ENCODE measurements around the gene HDLBP.

The HDLBP gene

GRCh38 chr2:241315093-241315878, at the start of gene HDLBP:
HDLBP (minus strand) TSS chr2:241315672; CDS start chr2:241266869, 48,803 bp downstream.
- H3K4me3 ChIP-seq (ENCODE audit: low read length) = peak within 1 kb of the TSS; percentile 98
- peak within 1 kb of the TSS; percentile 99 for H3K27ac ChIP-seq (ENCODE audit: low read depth, low read length)
- H3K36me3 ChIP-seq (ENCODE audit: control insufficient read depth, insufficient read depth, low read length) = no peaks in the 10 kb centered on the region
- peaks cover 29% of the 10 kb centered on the region for H3K4me1 ChIP-seq (ENCODE audit: control insufficient read depth, insufficient read depth, low read length)
- H3K27me3 ChIP-seq (ENCODE audit: control insufficient read depth, insufficient read depth, low read length) = no peaks in the 10 kb centered on the region
- H3K9ac ChIP-seq (ENCODE audit: low read length) = peak within 1 kb of the TSS; percentile 96

- no peaks in the 10 kb centered on the region for H3K36me3 ChIP-seq (ENCODE audit: control insufficient read depth, insufficient read depth, low read length)
- no peak overlapping the region for H3K4me3 ChIP-seq (ENCODE audit: low read length)
- no peaks in the 10 kb centered on the region for H3K27me3 ChIP-seq (ENCODE audit: control insufficient read depth, insufficient read depth, low read length)
- no peak overlapping the region for H3K9ac ChIP-seq (ENCODE audit: low read length)
- H3K4me1 ChIP-seq (ENCODE audit: control insufficient read depth, insufficient read depth, low read length) = no peaks in the 10 kb centered on the region
- H3K27ac ChIP-seq (ENCODE audit: low read depth, low read length) = no peak overlapping the region
These were observed 49.3 kb upstream of the HDLBP start for GRCh38 chr2:241364781-241365180.

GRCh38 chr2:241363426-241363825, 48.0 kb upstream of the HDLBP start:
- Histone ChIP-seq H3K4me3 (ENCODE audit: low read length) (peak overlapping the region; percentile 11), H3K27me3 (ENCODE audit: control insufficient read depth, insufficient read depth, low read length) (no peaks in the 10 kb centered on the region), H3K9ac (ENCODE audit: low read length) (no peak overlapping the region), H3K27ac (ENCODE audit: low read depth, low read length) (no peak overlapping the region), H3K36me3 (ENCODE audit: control insufficient read depth, insufficient read depth, low read length) (no peaks in the 10 kb centered on the region), H3K4me1 (ENCODE audit: control insufficient read depth, insufficient read depth, low read length) (no peaks in the 10 kb centered on the region)

- Histone ChIP-seq H3K36me3 (ENCODE audit: control insufficient read depth, insufficient read depth, low read length) (no peaks in the 10 kb centered on the region), H3K27ac (ENCODE audit: low read depth, low read length) (no peak overlapping the region), H3K9ac (ENCODE audit: low read length) (peak overlapping the region; percentile 16), H3K4me1 (ENCODE audit: control insufficient read depth, insufficient read depth, low read length) (peaks cover 5% of the 10 kb centered on the region), H3K4me3 (ENCODE audit: low read length) (peak overlapping the region; percentile 49), H3K27me3 (ENCODE audit: control insufficient read depth, insufficient read depth, low read length) (no peaks in the 10 kb centered on the region)
These were observed 44.1 kb upstream of the HDLBP start for GRCh38 chr2:241359481-241360045.

- H3K27ac ChIP-seq (ENCODE audit: low read depth, low read length) = no peak overlapping the region
- H3K4me1 ChIP-seq (ENCODE audit: control insufficient read depth, insufficient read depth, low read length) = peaks cover 5% of the 10 kb centered on the region
- H3K27me3 ChIP-seq (ENCODE audit: control insufficient read depth, insufficient read depth, low read length) = no peaks in the 10 kb centered on the region
- no peak overlapping the region for H3K9ac ChIP-seq (ENCODE audit: low read length)
- no peak overlapping the region for H3K4me3 ChIP-seq (ENCODE audit: low read length)
- H3K36me3 ChIP-seq (ENCODE audit: control insufficient read depth, insufficient read depth, low read length) = peaks cover 2% of the 10 kb centered on the region
These were observed 43.0 kb upstream of the HDLBP start for GRCh38 chr2:241358470-241358869.

- Histone ChIP-seq H3K27me3 (ENCODE audit: control insufficient read depth, insufficient read depth, low read length) (no peaks in the 10 kb centered on the region), H3K36me3 (ENCODE audit: control insufficient read depth, insufficient read depth, low read length) (peaks cover 4% of the 10 kb centered on the region), H3K9ac (ENCODE audit: low read length) (no peak overlapping the region), H3K4me1 (ENCODE audit: control insufficient read depth, insufficient read depth, low read length) (peaks cover 5% of the 10 kb centered on the region), H3K4me3 (ENCODE audit: low read length) (peak overlapping the region; percentile 39), H3K27ac (ENCODE audit: low read depth, low read length) (no peak overlapping the region)
These were observed 42.1 kb upstream of the HDLBP start for GRCh38 chr2:241357531-241357930.

GRCh38 chr2:241356871-241357260, 41.4 kb upstream of the HDLBP start:
- no peaks in the 10 kb centered on the region for H3K27me3 ChIP-seq (ENCODE audit: control insufficient read depth, insufficient read depth, low read length)
- H3K4me1 ChIP-seq (ENCODE audit: control insufficient read depth, insufficient read depth, low read length) = peaks cover 5% of the 10 kb centered on the region
- peak overlapping the region; percentile 89 for H3K27ac ChIP-seq (ENCODE audit: low read depth, low read length)
- peak overlapping the region; percentile 51 for H3K9ac ChIP-seq (ENCODE audit: low read length)
- H3K36me3 ChIP-seq (ENCODE audit: control insufficient read depth, insufficient read depth, low read length) = peaks cover 8% of the 10 kb centered on the region
- peak overlapping the region; percentile 91 for H3K4me3 ChIP-seq (ENCODE audit: low read length)

GRCh38 chr2:241355983-241356870, 40.8 kb upstream of the HDLBP start, which contains the start of gene FARP2:
FARP2 (plus strand) TSS chr2:241356285; CDS start chr2:241373108, 16,823 bp downstream.
- no peaks in the 10 kb centered on the region for H3K27me3 ChIP-seq (ENCODE audit: control insufficient read depth, insufficient read depth, low read length)
- H3K27ac ChIP-seq (ENCODE audit: low read depth, low read length) = peak within 1 kb of the TSS; percentile 89
- peak within 1 kb of the TSS; percentile 91 for H3K4me3 ChIP-seq (ENCODE audit: low read length)
- peaks cover 9% of the 10 kb centered on the region for H3K36me3 ChIP-seq (ENCODE audit: control insufficient read depth, insufficient read depth, low read length)
- peaks cover 5% of the 10 kb centered on the region for H3K4me1 ChIP-seq (ENCODE audit: control insufficient read depth, insufficient read depth, low read length)
- H3K9ac ChIP-seq (ENCODE audit: low read length) = peak within 1 kb of the TSS; percentile 51

GRCh38 chr2:241354668-241355658, 39.5 kb upstream of the HDLBP start:
- Histone ChIP-seq H3K9ac (ENCODE audit: low read length) (no peak overlapping the region), H3K4me3 (ENCODE audit: low read length) (peak overlapping the region; percentile 60), H3K4me1 (ENCODE audit: control insufficient read depth, insufficient read depth, low read length) (peaks cover 5% of the 10 kb centered on the region), H3K27me3 (ENCODE audit: control insufficient read depth, insufficient read depth, low read length) (no peaks in the 10 kb centered on the region), H3K27ac (ENCODE audit: low read depth, low read length) (peak overlapping the region; percentile 82), H3K36me3 (ENCODE audit: control insufficient read depth, insufficient read depth, low read length) (peaks cover 17% of the 10 kb centered on the region)

- Histone ChIP-seq H3K4me3 (ENCODE audit: low read length) (no peak overlapping the region), H3K27ac (ENCODE audit: low read depth, low read length) (no peak overlapping the region), H3K27me3 (ENCODE audit: control insufficient read depth, insufficient read depth, low read length) (no peaks in the 10 kb centered on the region), H3K9ac (ENCODE audit: low read length) (no peak overlapping the region), H3K36me3 (ENCODE audit: control insufficient read depth, insufficient read depth, low read length) (peaks cover 25% of the 10 kb centered on the region), H3K4me1 (ENCODE audit: control insufficient read depth, insufficient read depth, low read length) (peaks cover 1% of the 10 kb centered on the region)
These were observed 36.8 kb upstream of the HDLBP start for GRCh38 chr2:241352227-241352626.

- Histone ChIP-seq H3K4me3 (ENCODE audit: low read length) (no peak overlapping the region), H3K4me1 (ENCODE audit: control insufficient read depth, insufficient read depth, low read length) (no peaks in the 10 kb centered on the region), H3K9ac (ENCODE audit: low read length) (no peak overlapping the region), H3K27ac (ENCODE audit: low read depth, low read length) (no peak overlapping the region), H3K36me3 (ENCODE audit: control insufficient read depth, insufficient read depth, low read length) (peaks cover 30% of the 10 kb centered on the region), H3K27me3 (ENCODE audit: control insufficient read depth, insufficient read depth, low read length) (no peaks in the 10 kb centered on the region)
These were observed 36.2 kb upstream of the HDLBP start for GRCh38 chr2:241351640-241352031.

Measured in rectal smooth muscle tissue (tissue), 1 donor.